Fibroblast of the aortic adventitia (primary cell): ENCODE measurements around the gene SNRPD1. TPM values are rescaled to one million over a fixed set of nuclear protein-coding genes. Genes with fewer than 3 reads are reported as not detected.

Experiments
- DNase-seq: peaks from one replicate; pipeline ENCODE4 v3.0.0-alpha.2; 2010; ENCODE audit warnings: low read depth
- H3K4me3 ChIP-seq: 2 replicates; pipeline ENCODE4 v1.5.1; 2011; ENCODE audit warnings: low read depth, mild to moderate bottlenecking, control low read depth, low read length, moderate library complexity
- total RNA-seq: library from RNA; depleted of rRNA; stranded (reverse); fragments of >200 nt; gene quantifications from 2 replicates; pipeline ENCODE4 v1.2.3, GENCODE V29; 2012; ENCODE audit warnings: low replicate concordance
- TF ChIP-seq, protein P1 (sequence below): IDR thresholded peaks from 2 replicates; pipeline ENCODE4 v1.5.1; 2011; ENCODE audit warnings: mild to moderate bottlenecking, low read length, control low read depth, inconsistent platforms; ENCODE audit not compliant: insufficient read depth

The SNRPD1 gene
- total RNA-seq, 1 donor: 15.1 TPM

DNA sequence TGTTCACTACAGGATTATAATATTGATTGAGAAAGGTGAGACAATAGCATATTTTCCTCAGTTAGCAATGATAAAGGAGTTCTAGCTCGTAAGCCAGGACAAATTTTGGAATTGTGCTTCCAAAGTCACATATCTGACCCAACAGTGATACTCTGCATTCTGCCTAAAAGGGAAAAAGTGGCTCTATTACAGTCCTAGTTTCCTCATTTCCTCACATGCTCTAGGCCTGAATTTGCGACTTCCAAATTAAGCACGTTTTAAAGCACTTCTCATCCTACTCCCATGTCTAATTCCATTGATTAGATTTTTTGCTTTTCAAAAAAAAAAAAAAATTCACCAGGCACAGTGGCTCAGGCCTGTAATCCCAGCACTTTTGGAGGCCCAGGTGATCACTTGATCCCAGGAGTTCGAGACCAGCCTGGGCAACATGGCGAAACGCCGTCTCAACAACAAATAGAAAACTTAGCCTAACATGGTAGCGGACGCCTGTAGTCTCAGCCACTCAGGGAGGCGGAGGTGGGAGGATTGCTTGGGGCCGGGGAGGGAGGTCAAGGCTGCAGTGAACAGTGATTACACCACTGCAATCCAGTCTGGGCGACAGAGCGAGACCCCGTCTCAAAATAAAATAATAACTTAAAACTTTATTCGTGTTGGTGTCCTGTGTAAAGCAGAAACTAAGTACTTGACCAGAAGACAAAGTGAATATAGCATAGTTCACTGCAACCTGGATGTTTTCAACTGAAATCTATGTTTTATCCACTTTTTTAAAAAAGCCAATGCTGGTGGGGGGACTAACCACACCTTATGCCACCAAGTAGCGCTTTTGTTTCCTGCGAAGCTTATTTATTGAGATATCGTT is 13.2 kb upstream of the SNRPD1 start:
- DNase-seq: no peak
- TF ChIP-seq, protein P1, sequence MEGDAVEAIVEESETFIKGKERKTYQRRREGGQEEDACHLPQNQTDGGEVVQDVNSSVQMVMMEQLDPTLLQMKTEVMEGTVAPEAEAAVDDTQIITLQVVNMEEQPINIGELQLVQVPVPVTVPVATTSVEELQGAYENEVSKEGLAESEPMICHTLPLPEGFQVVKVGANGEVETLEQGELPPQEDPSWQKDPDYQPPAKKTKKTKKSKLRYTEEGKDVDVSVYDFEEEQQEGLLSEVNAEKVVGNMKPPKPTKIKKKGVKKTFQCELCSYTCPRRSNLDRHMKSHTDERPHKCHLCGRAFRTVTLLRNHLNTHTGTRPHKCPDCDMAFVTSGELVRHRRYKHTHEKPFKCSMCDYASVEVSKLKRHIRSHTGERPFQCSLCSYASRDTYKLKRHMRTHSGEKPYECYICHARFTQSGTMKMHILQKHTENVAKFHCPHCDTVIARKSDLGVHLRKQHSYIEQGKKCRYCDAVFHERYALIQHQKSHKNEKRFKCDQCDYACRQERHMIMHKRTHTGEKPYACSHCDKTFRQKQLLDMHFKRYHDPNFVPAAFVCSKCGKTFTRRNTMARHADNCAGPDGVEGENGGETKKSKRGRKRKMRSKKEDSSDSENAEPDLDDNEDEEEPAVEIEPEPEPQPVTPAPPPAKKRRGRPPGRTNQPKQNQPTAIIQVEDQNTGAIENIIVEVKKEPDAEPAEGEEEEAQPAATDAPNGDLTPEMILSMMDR: no peak
- H3K4me3 ChIP-seq: peak overlapping the region; percentile 94

DNA sequence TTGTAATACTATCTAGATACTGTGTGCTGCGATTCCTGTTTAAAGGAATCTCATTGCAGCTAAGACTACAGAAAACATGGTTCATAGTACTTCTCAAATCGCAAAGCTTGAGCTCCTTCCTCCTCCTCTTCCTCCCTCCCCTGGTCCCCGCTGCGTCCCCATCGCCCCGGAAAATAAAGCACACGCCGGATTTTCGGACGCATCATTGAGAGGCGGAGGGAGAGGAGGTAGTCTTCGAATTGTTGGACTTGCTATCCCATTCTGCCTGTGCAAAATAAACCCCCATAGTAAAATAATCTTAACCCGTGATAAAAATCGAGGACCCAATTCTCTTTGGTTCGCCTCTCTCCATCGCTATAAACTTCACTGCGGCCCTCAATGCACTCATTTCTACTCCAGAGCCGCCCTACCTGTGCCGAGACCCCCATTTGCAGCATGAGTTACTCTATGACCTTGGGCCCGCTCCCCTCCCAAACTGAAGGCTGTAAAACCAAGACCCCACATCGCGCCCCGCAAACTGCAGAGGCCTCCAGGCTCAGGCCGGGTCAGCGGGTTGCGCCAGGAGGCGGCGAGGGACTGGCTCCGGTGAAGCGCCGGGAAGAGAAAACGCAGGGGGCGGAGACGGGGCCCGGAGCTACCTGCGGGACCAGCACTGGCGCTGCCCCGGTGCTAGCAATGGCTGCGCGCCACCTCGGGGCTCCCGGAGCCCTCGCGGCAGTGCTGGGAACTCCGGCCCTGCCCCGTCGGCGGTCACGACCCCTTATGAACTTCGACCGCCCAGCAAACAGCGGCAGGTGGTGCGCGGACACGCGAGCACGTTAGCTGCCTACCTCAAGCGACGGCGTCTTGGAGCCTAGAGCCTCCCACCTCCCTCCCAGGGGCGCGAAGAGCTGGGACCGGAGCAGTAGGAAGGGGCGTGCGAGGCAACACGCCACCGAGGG is 12.3 kb upstream of the SNRPD1 start:
- DNase-seq: peak; percentile 16
- peak overlapping the region; percentile 94 for H3K4me3 ChIP-seq
- TF ChIP-seq, protein P1: peak; percentile 31

DNA sequence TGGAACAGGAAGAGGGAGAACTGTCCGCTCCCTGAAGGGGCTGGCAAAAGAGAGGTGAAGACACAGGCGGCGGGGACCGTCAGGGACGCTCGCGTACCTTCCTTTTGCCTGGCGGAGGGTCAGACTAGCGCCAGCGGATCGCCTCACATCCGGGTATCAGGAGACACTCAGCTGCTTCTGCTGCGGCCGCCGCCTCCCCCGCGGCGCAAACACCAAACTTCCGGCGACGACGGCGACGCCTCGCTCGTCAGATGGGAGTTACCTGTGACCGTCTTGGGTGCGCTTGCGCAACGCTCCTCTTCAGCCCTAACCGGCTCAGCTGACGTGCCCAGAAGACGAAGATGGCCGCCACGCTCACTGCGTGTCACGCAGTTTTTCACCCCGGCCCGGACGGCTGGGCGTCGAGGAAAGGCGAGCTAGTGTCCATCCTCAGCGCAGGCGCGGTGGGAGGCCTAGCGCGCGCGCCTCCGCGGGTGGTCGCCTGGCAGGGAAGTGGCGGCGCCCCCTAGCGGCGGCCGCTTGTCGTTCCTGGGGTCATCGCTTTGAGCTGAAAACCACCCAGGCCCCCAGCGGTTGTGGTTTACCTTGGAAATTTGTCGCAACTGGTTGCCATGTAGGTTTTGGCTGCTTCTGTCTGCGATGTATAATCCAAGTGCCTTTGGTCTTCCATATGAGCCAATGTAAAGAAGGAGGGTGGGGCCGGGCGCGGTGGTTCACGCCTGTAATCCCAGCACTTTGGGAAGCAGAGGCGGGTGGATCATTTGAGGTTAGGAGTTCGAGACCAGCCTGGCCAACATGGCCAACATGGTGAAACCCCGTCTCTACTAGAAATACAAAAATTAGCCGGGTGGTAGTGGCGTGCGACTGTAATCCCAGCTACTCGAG is 11.3 kb upstream of the SNRPD1 start, which contains the start of gene ESCO1:
TSS of gene ESCO1 (minus strand) at position 179 of the 885 bp plus-strand sequence. CDS start 25,861 bp downstream, outside the sequence.
- TF ChIP-seq, protein P1: peak; percentile 68
- peak within 1 kb of the TSS; percentile 94 for H3K4me3 ChIP-seq
- DNase-seq: peak; percentile 97

DNA sequence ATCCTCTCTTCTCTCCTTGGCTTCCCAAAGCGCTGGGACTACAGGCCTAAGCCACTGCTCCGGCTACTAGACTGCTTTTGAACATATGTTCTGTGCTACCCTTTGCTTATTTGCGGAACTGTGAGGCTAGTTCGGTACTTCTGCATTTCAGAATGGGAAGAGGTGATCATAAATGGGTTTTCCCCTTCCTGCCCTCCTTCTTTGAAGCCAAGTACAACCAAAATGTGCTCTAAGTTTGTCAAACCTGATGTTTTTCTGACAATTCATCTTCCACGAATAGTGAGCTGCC is 9.9 kb upstream of the SNRPD1 start:
- TF ChIP-seq, protein P1: no peak
- no peak overlapping the region for H3K4me3 ChIP-seq
- DNase-seq: no peak

DNA sequence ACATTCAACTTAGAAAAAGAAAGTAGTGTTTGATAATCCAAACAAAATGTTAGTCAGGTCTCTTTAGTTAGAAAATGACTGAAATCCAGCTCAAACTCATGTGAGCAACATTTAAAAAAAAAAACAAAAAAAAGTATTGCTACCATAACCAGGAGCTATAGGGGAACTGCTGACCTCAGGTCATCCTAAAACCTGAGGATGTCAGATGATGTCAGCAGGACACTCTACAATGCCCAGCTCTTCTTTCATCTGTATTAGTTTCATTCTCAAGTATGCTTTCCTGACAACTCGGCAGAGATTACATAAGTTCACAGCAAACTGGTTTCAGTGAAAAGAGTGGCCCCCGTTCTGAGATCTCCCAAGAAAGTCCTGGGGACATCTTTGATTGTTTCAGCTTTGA is 7.4 kb upstream of the SNRPD1 start:
- no peak overlapping the region for H3K4me3 ChIP-seq
- DNase-seq: peak; percentile 31

More for the DNA sequence above, 7.4 kb upstream of the SNRPD1 start:
- TF ChIP-seq, protein P1: no peak
